OCI-LY1 (cell line): ENCODE measurements around the gene NUP54.

Experiments used
- H2AFZ ChIP-seq: fragments of 200-600 bp; sonication (generic), shearing (Covaris generic); 2 replicates; pipeline ENCODE4 v1.6.0; 2014; ENCODE audit warnings: antibody characterized with exemption, mild to moderate bottlenecking, low read length
- H3F3A ChIP-seq: fragments of 200-600 bp; sonication (generic), shearing (Covaris generic); 2 replicates; pipeline ENCODE4 v1.6.0; 2014; ENCODE audit warnings: mild to moderate bottlenecking, antibody characterized with exemption, low read length, moderate library complexity; ENCODE audit not compliant: insufficient read depth
- H3K27ac ChIP-seq: fragments of 200-600 bp; sonication (generic); 2 replicates; pipeline ENCODE4 v1.5.1; 2014; ENCODE audit warnings: low read length, mixed run types, mild to moderate bottlenecking, low read depth; ENCODE audit not compliant: poor library complexity, severe bottlenecking
- H3K27me3 ChIP-seq: fragments of 200-600 bp; sonication (generic); 2 replicates; pipeline ENCODE4 v1.6.0; 2014; ENCODE audit warnings: antibody characterized with exemption, mild to moderate bottlenecking, low read length, moderate library complexity; ENCODE audit not compliant: insufficient read depth
- H3K36me3 ChIP-seq: fragments of 200-600 bp; sonication (generic); 2 replicates; pipeline ENCODE4 v1.6.1; 2014; ENCODE audit warnings: mild to moderate bottlenecking, antibody characterized with exemption, low read length, moderate library complexity, mixed read lengths; ENCODE audit not compliant: insufficient read depth
- H3K4me1 ChIP-seq: fragments of 200-600 bp; sonication (generic); 2 replicates; pipeline ENCODE4 v1.5.1; 2014; ENCODE audit warnings: mild to moderate bottlenecking, low read length, moderate library complexity; ENCODE audit not compliant: insufficient read depth, severe bottlenecking
- H3K4me2 ChIP-seq: fragments of 200-600 bp; sonication (generic), shearing (Covaris generic); 2 replicates; pipeline ENCODE4 v1.6.1; 2014; ENCODE audit warnings: low read length
- H3K4me3 ChIP-seq: fragments of 200-600 bp; sonication (generic); 2 replicates; pipeline ENCODE4 v1.5.1; 2014; ENCODE audit warnings: low read length, low read depth, mild to moderate bottlenecking, mixed read lengths; ENCODE audit not compliant: poor library complexity, severe bottlenecking
- H3K79me2 ChIP-seq: fragments of 200-600 bp; shearing (Covaris generic); 2 replicates; pipeline ENCODE4 v1.6.1; 2016; ENCODE audit warnings: mixed run types, low read length, mixed read lengths; ENCODE audit not compliant: insufficient read depth
- H3K9ac ChIP-seq: fragments of 200-600 bp; sonication (generic), shearing (Covaris generic); 2 replicates; pipeline ENCODE4 v1.6.1; 2014; ENCODE audit warnings: mild to moderate bottlenecking, low read length, mixed read lengths
- H3K9me2 ChIP-seq: fragments of 200-600 bp; sonication (generic), shearing (Covaris generic); 2 replicates; pipeline ENCODE4 v1.6.1; 2014; ENCODE audit warnings: low read depth, mild to moderate bottlenecking, low read length, mixed read lengths
- H3K9me3 ChIP-seq: fragments of 200-600 bp; shearing (Covaris generic); 2 replicates; pipeline ENCODE4 v1.6.1; 2014; ENCODE audit warnings: low read length, mixed read lengths
- H4K20me1 ChIP-seq: fragments of 200-600 bp; sonication (generic), shearing (Covaris generic); 2 replicates; pipeline ENCODE4 v1.6.0; 2016; ENCODE audit warnings: mild to moderate bottlenecking, low read length; ENCODE audit not compliant: insufficient read depth
- CTCF ChIP-seq: fragments of 200-600 bp; sonication (generic), shearing (Covaris generic); IDR thresholded peaks from 2 replicates; pipeline ENCODE4 v1.5.1; 2017; ENCODE audit warnings: mild to moderate bottlenecking, antibody characterized with exemption, low read length, moderate library complexity, mixed read lengths
- EZH2 ChIP-seq: fragments of 200-600 bp; sonication (generic), shearing (Covaris generic); IDR thresholded peaks from 2 replicates; pipeline ENCODE4 v1.8.0; 2017; ENCODE audit warnings: borderline replicate concordance, mixed run types, mild to moderate bottlenecking, antibody characterized with exemption, low read length, moderate library complexity, mixed read lengths

Gene NUP54

GRCh38 chr4:76088719-76089118 lies 59.5 kb downstream of the NUP54 start:
- Histone ChIP-seq H3K4me2 (no peak overlapping the region), H3K27me3 (no peaks in the 10 kb centered on the region), H3K4me1 (no peaks in the 10 kb centered on the region), H3K4me3 (no peak overlapping the region), H3K9ac (no peak overlapping the region), H2AFZ (no peak overlapping the region), H3K9me2 (no peaks in the 10 kb centered on the region), H4K20me1 (no peaks in the 10 kb centered on the region), H3K9me3 (no peaks in the 10 kb centered on the region), H3F3A (no peaks in the 10 kb centered on the region), H3K27ac (no peak overlapping the region), H3K79me2 (no peaks in the 10 kb centered on the region), H3K36me3 (no peaks in the 10 kb centered on the region)
- TF ChIP-seq EZH2 (no peak), CTCF (no peak)

- Histone ChIP-seq H2AFZ (no peak overlapping the region), H3K4me3 (no peak overlapping the region)
These were observed 61.0 kb downstream of the NUP54 start for GRCh38 chr4:76087007-76087769.

GRCh38 chr4:76084542-76084941 lies 63.7 kb downstream of the NUP54 start:
- H3K9me3 ChIP-seq, result no peaks in the 10 kb centered on the region
- no peaks in the 10 kb centered on the region for H3F3A ChIP-seq
- H3K27me3 ChIP-seq, result peaks cover 4% of the 10 kb centered on the region; the same call in 1 of the 2 replicates
- H3K4me1 ChIP-seq, result no peaks in the 10 kb centered on the region
- no peaks in the 10 kb centered on the region for H3K79me2 ChIP-seq
- H3K9ac ChIP-seq, result no peak overlapping the region
- no peaks in the 10 kb centered on the region for H3K9me2 ChIP-seq
- no peaks in the 10 kb centered on the region for H3K36me3 ChIP-seq
- no peaks in the 10 kb centered on the region for H4K20me1 ChIP-seq
- no peak overlapping the region for H2AFZ ChIP-seq
- no peak overlapping the region for H3K27ac ChIP-seq
- no peak overlapping the region for H3K4me3 ChIP-seq
- H3K4me2 ChIP-seq, result no peak overlapping the region
- no peak for TF ChIP-seq EZH2
- no peak for TF ChIP-seq CTCF

More at GRCh38 chr4:76087007-76087769, 61.0 kb downstream of the NUP54 start:
- Histone ChIP-seq H3K27ac (no peak overlapping the region), H3K36me3 (no peaks in the 10 kb centered on the region), H3K9me2 (no peaks in the 10 kb centered on the region), H3K79me2 (no peaks in the 10 kb centered on the region), H3K4me2 (peak overlapping the region; percentile 36; the same call in 1 of the 2 replicates), H3K4me1 (no peaks in the 10 kb centered on the region), H4K20me1 (no peaks in the 10 kb centered on the region), H3K9ac (no peak overlapping the region), H3K27me3 (no peaks in the 10 kb centered on the region), H3K9me3 (no peaks in the 10 kb centered on the region), H3F3A (no peaks in the 10 kb centered on the region)
- TF ChIP-seq EZH2, result no peak
- peak; percentile 39; the same call in 1 of the 2 replicates for TF ChIP-seq CTCF
